Uterus (tissue), 4 donors: ENCODE data around the gene NAE1. TPM values are rescaled to one million over a fixed set of nuclear protein-coding genes. Genes with fewer than 3 reads are reported as not detected.

Source experiments
- DNase-seq, 2 donors: peaks; one replicate each; pipeline ENCODE4 v3.0.0-alpha.2; 2019 to 2020
- H3K27ac ChIP-seq, 2 donors: fragments of 200-600 bp; sonication (generic); 1 replicate in 1 of 2; 2 replicates in 1 of 2; pipeline ENCODE4 v1.5.1; 2016 to 2018
- H3K27me3 ChIP-seq, 2 donors: fragments of 200-600 bp; sonication (generic); one replicate each; pipeline ENCODE4 v1.5.1; 2018 to 2019; ENCODE audit warnings: control low read depth in 1 of 2
- H3K36me3 ChIP-seq, 2 donors: fragments of 200-600 bp; sonication (generic); one replicate each; pipeline ENCODE4 v1.5.1; 2019; ENCODE audit warnings: control low read depth in 1 of 2
- H3K4me1 ChIP-seq, 2 donors: fragments of 200-600 bp; sonication (generic); one replicate each; pipeline ENCODE4 v1.5.1; 2018 to 2019; ENCODE audit warnings: control low read depth in 1 of 2
- H3K4me3 ChIP-seq, 2 donors: fragments of 200-600 bp; sonication (generic); 1 replicate in 1 of 2; 2 replicates in 1 of 2; pipeline ENCODE4 v1.5.1; 2018 to 2019; ENCODE audit warnings: mild to moderate bottlenecking in 1 of 2
- H3K9me3 ChIP-seq, 2 donors: fragments of 200-600 bp; sonication (generic); one replicate each; pipeline ENCODE4 v1.5.1; 2019; ENCODE audit warnings: control low read depth in 1 of 2
- CTCF ChIP-seq, 4 experiments: fragments of 200-600 bp in 2 of 4; fragments of 450-650 bp in 2 of 4; sonication (generic) in 2 of 4; IDR thresholded peaks; one replicate each; pipeline ENCODE4 v1.5.1; 2016 to 2019; ENCODE audit warnings: antibody characterized with exemption in 4 of 4, mild to moderate bottlenecking in 2 of 4, moderate library complexity in 1 of 4
- POLR2A ChIP-seq, 2 donors: fragments of 450-650 bp; IDR thresholded peaks; one replicate each; pipeline ENCODE4 v1.6.1; 2016; ENCODE audit warnings: antibody characterized with exemption in 2 of 2, mild to moderate bottlenecking in 1 of 2, moderate library complexity in 1 of 2
- intact Hi-C: fragments of 100-400 bp; cut with DNase I; formaldehyde crosslinking; loops from one replicate; pipeline ENCODE4 v1.15.1; 2023; ENCODE audit warnings: low total_unique reads
- total RNA-seq, 4 donors: library from RNA; depleted of rRNA in 3 of 4; stranded (reverse); fragments of >200 nt in 3 of 4; gene quantifications; one replicate each; pipeline versions ENCODE4 v1.1.0 to v1.2.4, GENCODE V29; 2014 to 2023
- donor health status: DM: yes; HTN: yes; CAD: no.

The NAE1 gene
- total RNA-seq, 4 donors from 2014 or later: 32.6 to 83.5 (median 59.8) TPM

- Histone ChIP-seq H3K4me3 (no peak overlapping the region), H3K36me3 (no peaks in the 10 kb centered on the region), H3K4me1 (peaks cover 0 to 13% of the 10 kb centered on the region in 2 donors), H3K9me3 (no peaks in the 10 kb centered on the region), H3K27me3 (peaks cover 4 to 9% of the 10 kb centered on the region in 2 donors), H3K27ac (no peak overlapping the region)
- intact Hi-C loops: no loop called here
- TF ChIP-seq POLR2A (IDR thresholded peaks at IDR 0.05) (no peak), CTCF (IDR thresholded peaks at IDR 0.05) (no peak)
- no peak for DNase-seq
These were observed 15.5 kb upstream of the NAE1 start for GRCh38 chr16:66846266-66846665.

- no peak for TF ChIP-seq POLR2A (IDR thresholded peaks at IDR 0.05)
- no peak for TF ChIP-seq CTCF (IDR thresholded peaks at IDR 0.05)
- intact Hi-C loops: no loop called here
- H3K4me3 ChIP-seq: no peak overlapping the region
- no peaks in the 10 kb centered on the region for H3K9me3 ChIP-seq
- H3K36me3 ChIP-seq: no peaks in the 10 kb centered on the region
- peaks cover 4 to 9% of the 10 kb centered on the region in 2 donors for H3K27me3 ChIP-seq
- peaks cover 0 to 13% of the 10 kb centered on the region in 2 donors for H3K4me1 ChIP-seq
- no peak overlapping the region for H3K27ac ChIP-seq
- no peak for DNase-seq
These were observed 15.0 kb upstream of the NAE1 start for GRCh38 chr16:66845791-66846221.

- H3K36me3 ChIP-seq: no peaks in the 10 kb centered on the region
- peaks cover 0 to 13% of the 10 kb centered on the region in 2 donors for H3K4me1 ChIP-seq
- intact Hi-C loops: no loop called here
- TF ChIP-seq CTCF (IDR thresholded peaks at IDR 0.05): no peak
- no peak for TF ChIP-seq POLR2A (IDR thresholded peaks at IDR 0.05)
- no peak overlapping the region for H3K27ac ChIP-seq
- DNase-seq: peak in 1 of 2 donors; percentile 3
- no peaks in the 10 kb centered on the region for H3K9me3 ChIP-seq
- no peak overlapping the region for H3K4me3 ChIP-seq
- peaks cover 4 to 9% of the 10 kb centered on the region in 2 donors for H3K27me3 ChIP-seq
These were observed 14.3 kb upstream of the NAE1 start for GRCh38 chr16:66845080-66845410.

GRCh38 chr16:66844342-66845079 is 13.7 kb upstream of the NAE1 start, which contains the start of gene CA7:
TSS of gene CA7 (plus strand) at chr16:66844414. CDS start at chr16:66844488, 74 bp downstream.
- no peak within 1 kb of the TSS for H3K27ac ChIP-seq
- no peaks in the 10 kb centered on the region for H3K36me3 ChIP-seq
- peaks cover 0 to 13% of the 10 kb centered on the region in 2 donors for H3K4me1 ChIP-seq
- TF ChIP-seq CTCF (IDR thresholded peaks at IDR 0.05) (no peak), POLR2A (IDR thresholded peaks at IDR 0.05) (no peak)
- intact Hi-C loops: no loop called here
- DNase-seq: peak in 1 of 2 donors; percentile 12
- peak within 1 kb of the TSS; percentile 0 to 7 for H3K4me3 ChIP-seq
- H3K9me3 ChIP-seq: no peaks in the 10 kb centered on the region
- peaks cover 4 to 9% of the 10 kb centered on the region in 2 donors for H3K27me3 ChIP-seq

GRCh38 chr16:66844009-66844341 is 13.2 kb upstream of the NAE1 start:
- no peak overlapping the region for H3K27ac ChIP-seq
- peaks cover 0 to 13% of the 10 kb centered on the region in 2 donors for H3K4me1 ChIP-seq
- no peaks in the 10 kb centered on the region for H3K9me3 ChIP-seq
- no peaks in the 10 kb centered on the region for H3K36me3 ChIP-seq
- peak in 1 of 2 donors; percentile 10 for DNase-seq
- H3K4me3 ChIP-seq: peak overlapping the region in 1 of 2 donors; percentile 0
- peaks cover 4 to 9% of the 10 kb centered on the region in 2 donors for H3K27me3 ChIP-seq
- intact Hi-C loops: no loop called here
- TF ChIP-seq CTCF (IDR thresholded peaks at IDR 0.05) (no peak), POLR2A (IDR thresholded peaks at IDR 0.05) (no peak)
